H9 (cell line): ENCODE measurements around the gene ABCA3. TPM values are rescaled to one million over a fixed set of nuclear protein-coding genes. Genes with fewer than 3 reads are reported as not detected.

Experiments used
- DNase-seq: peaks from one replicate; pipeline ENCODE4 v3.0.0-alpha.2; 2017
- H2AFZ ChIP-seq: one replicate; pipeline ENCODE4 v1.6.1; 2013; ENCODE audit warnings: mild to moderate bottlenecking, low read length, control low read depth, moderate library complexity
- H2AK5ac ChIP-seq: 2 replicates; pipeline ENCODE4 v1.6.1; 2013; ENCODE audit warnings: low read length, control low read depth, mixed read lengths; ENCODE audit not compliant: insufficient read length
- H2BK120ac ChIP-seq: one replicate; pipeline ENCODE4 v1.6.1; 2013; ENCODE audit warnings: low read depth, mild to moderate bottlenecking, low read length, control low read depth, inconsistent platforms; ENCODE audit not compliant: poor library complexity, severe bottlenecking
- H2BK12ac ChIP-seq: 2 replicates; pipeline ENCODE4 v1.6.1; 2013; ENCODE audit warnings: low read length, control low read depth, mixed read lengths, low read depth; ENCODE audit not compliant: insufficient read length
- H2BK15ac ChIP-seq: 2 replicates; pipeline ENCODE4 v1.6.1; 2013; ENCODE audit warnings: low read depth, low read length, control low read depth
- H2BK20ac ChIP-seq: one replicate; pipeline ENCODE4 v1.6.1; 2013; ENCODE audit warnings: low read depth, mild to moderate bottlenecking, low read length, control low read depth, inconsistent platforms; ENCODE audit not compliant: poor library complexity, severe bottlenecking
- H2BK5ac ChIP-seq: 2 replicates; pipeline ENCODE4 v1.6.1; 2013; ENCODE audit warnings: low read length, control low read depth, mixed read lengths; ENCODE audit not compliant: insufficient read length
- H3K14ac ChIP-seq: 2 replicates; pipeline ENCODE4 v1.6.1; 2013; ENCODE audit warnings: low read length, control low read depth; ENCODE audit not compliant: insufficient read depth
- H3K18ac ChIP-seq: 2 replicates; pipeline ENCODE4 v1.6.1; 2013; ENCODE audit warnings: low read depth, mild to moderate bottlenecking, mixed read lengths, low read length, control low read depth; ENCODE audit not compliant: insufficient read length
- H3K23ac ChIP-seq: 2 replicates; pipeline ENCODE4 v1.6.1; 2013; ENCODE audit warnings: low read length, control low read depth, mixed read lengths, low read depth; ENCODE audit not compliant: insufficient read length
- H3K23me2 ChIP-seq: 2 replicates; pipeline ENCODE4 v1.6.1; 2013; ENCODE audit warnings: low read depth, mild to moderate bottlenecking, mixed read lengths, low read length, control low read depth; ENCODE audit not compliant: insufficient read length, poor library complexity, severe bottlenecking
- H3K27ac ChIP-seq: 2 replicates; pipeline ENCODE4 v1.5.1; 2013; ENCODE audit warnings: low read length, control low read depth, mixed read lengths, low read depth; ENCODE audit not compliant: insufficient read length
- H3K27me3 ChIP-seq: 2 replicates; pipeline ENCODE4 v1.6.1; 2013; ENCODE audit warnings: low read length, control low read depth, inconsistent platforms; ENCODE audit not compliant: insufficient read depth
- H3K4ac ChIP-seq: 2 replicates; pipeline ENCODE4 v1.6.1; 2013; ENCODE audit warnings: low read depth, mild to moderate bottlenecking, control low read depth, inconsistent platforms, low read length, moderate library complexity
- H3K4me1 ChIP-seq: 2 replicates; pipeline ENCODE4 v1.6.1; 2013; ENCODE audit warnings: low read length, control low read depth, inconsistent platforms; ENCODE audit not compliant: insufficient read depth
- H3K4me2 ChIP-seq: 2 replicates; pipeline ENCODE4 v1.6.1; 2013; ENCODE audit warnings: low read length, control low read depth, mixed read lengths; ENCODE audit not compliant: insufficient read length, insufficient read depth
- H3K56ac ChIP-seq: 2 replicates; pipeline ENCODE4 v1.6.1; 2013; ENCODE audit warnings: low read depth, mild to moderate bottlenecking, mixed read lengths, low read length, control low read depth; ENCODE audit not compliant: insufficient read length
- H3K79me1 ChIP-seq: 2 replicates; pipeline ENCODE4 v1.6.1; 2013; ENCODE audit warnings: low read depth, mild to moderate bottlenecking, moderate library complexity, low read length, control low read depth, inconsistent platforms; ENCODE audit not compliant: insufficient read depth, poor library complexity, severe bottlenecking
- H3K79me2 ChIP-seq: 2 replicates; pipeline ENCODE4 v1.6.1; 2013; ENCODE audit warnings: low read length, control low read depth, inconsistent platforms; ENCODE audit not compliant: insufficient read depth
- H3K9ac ChIP-seq: 2 replicates; pipeline ENCODE4 v1.6.1; 2013; ENCODE audit warnings: low read length, control low read depth, mixed read lengths; ENCODE audit not compliant: insufficient read length; ENCODE audit errors: extremely low read depth
- H3K9me3 ChIP-seq: one replicate; pipeline ENCODE4 v1.6.1; 2013; ENCODE audit warnings: low read depth, low read length, inconsistent platforms; ENCODE audit not compliant: control insufficient read depth
- H3T11ph ChIP-seq: one replicate; pipeline ENCODE4 v1.6.1; 2013; ENCODE audit warnings: mild to moderate bottlenecking, low read length, control low read depth, inconsistent platforms
- H4K20me1 ChIP-seq: one replicate; pipeline ENCODE4 v1.6.1; 2013; ENCODE audit not compliant: control insufficient read depth, insufficient read length, insufficient read depth
- H4K5ac ChIP-seq: 2 replicates; pipeline ENCODE4 v1.6.1; 2013; ENCODE audit warnings: low read depth, mild to moderate bottlenecking, mixed read lengths, low read length, control low read depth; ENCODE audit not compliant: insufficient read length
- H4K8ac ChIP-seq: replicated peaks from 2 replicates; pipeline ENCODE4 v1.6.1; 2013; ENCODE audit warnings: low read length, control low read depth, mixed read lengths, low read depth; ENCODE audit not compliant: insufficient read length
- H4K91ac ChIP-seq: 2 replicates; pipeline ENCODE4 v1.6.1; 2013; ENCODE audit warnings: low read depth, mild to moderate bottlenecking, moderate library complexity, mixed read lengths, low read length, control low read depth; ENCODE audit not compliant: insufficient read length
- H3K27ac Mint-ChIP-seq, 3 experiments: 2 replicates in 2 of 3; 3 replicates in 1 of 3; pipeline ENCODE4 v1.8.0; 2020 to 2021; ENCODE audit warnings: mixed read lengths in 3 of 3, mild to moderate bottlenecking in 1 of 3, moderate library complexity in 1 of 3
- H3K27me3 Mint-ChIP-seq: 2 replicates; pipeline ENCODE4 v1.8.0; 2021; ENCODE audit warnings: low read depth, mild to moderate bottlenecking, moderate library complexity, mixed read lengths
- H3K36me3 Mint-ChIP-seq, 3 experiments: 2 replicates in 2 of 3; 3 replicates in 1 of 3; pipeline ENCODE4 v1.8.0; 2020 to 2021; ENCODE audit warnings: low read depth in 3 of 3, mixed read lengths in 3 of 3; ENCODE audit not compliant: insufficient read depth in 1 of 3
- H3K4me1 Mint-ChIP-seq, 2 experiments: 2 replicates each; pipeline ENCODE4 v1.8.0; 2020; ENCODE audit warnings: mixed read lengths in 2 of 2
- H3K4me3 Mint-ChIP-seq, 2 experiments: 2 replicates in 1 of 2; 3 replicates in 1 of 2; pipeline ENCODE4 v1.8.0; 2020 to 2021; ENCODE audit warnings: mild to moderate bottlenecking in 2 of 2, mixed read lengths in 2 of 2, moderate library complexity in 1 of 2
- H3K9me3 Mint-ChIP-seq, 2 experiments: 2 replicates in 1 of 2; 3 replicates in 1 of 2; pipeline ENCODE4 v1.8.0; 2020; ENCODE audit warnings: mild to moderate bottlenecking in 2 of 2, mixed read lengths in 2 of 2, moderate library complexity in 1 of 2
- WGBS: extraction: QIAGEN DNeasy Blood & Tissue Kit; methylation state at CpG from one replicate; pipeline ENCODE4 v1.1.7; 2013; ENCODE audit warnings: missing lambda C conversion rate, low lambda C conversion rate, mixed read lengths; ENCODE audit not compliant: insufficient read length; ENCODE audit errors: extremely low coverage; 5-methylcytosine and 5-hydroxymethylcytosine counted together
- total RNA-seq: library from RNA; stranded (reverse); gene quantifications from 2 replicates; pipeline ENCODE4 v1.2.1, GENCODE V29; 2021
- TF ChIP-seq, protein P1 (sequence below): fragments of 200-600 bp; sonication (generic); conservative IDR thresholded peaks from 3 replicates; pipeline ENCODE4 v1.8.0; 2021; ENCODE audit warnings: antibody characterized with exemption, mild to moderate bottlenecking

The ABCA3 gene
- total RNA-seq, 1 experiment from 2014 or later: 8.0 TPM

DNA sequence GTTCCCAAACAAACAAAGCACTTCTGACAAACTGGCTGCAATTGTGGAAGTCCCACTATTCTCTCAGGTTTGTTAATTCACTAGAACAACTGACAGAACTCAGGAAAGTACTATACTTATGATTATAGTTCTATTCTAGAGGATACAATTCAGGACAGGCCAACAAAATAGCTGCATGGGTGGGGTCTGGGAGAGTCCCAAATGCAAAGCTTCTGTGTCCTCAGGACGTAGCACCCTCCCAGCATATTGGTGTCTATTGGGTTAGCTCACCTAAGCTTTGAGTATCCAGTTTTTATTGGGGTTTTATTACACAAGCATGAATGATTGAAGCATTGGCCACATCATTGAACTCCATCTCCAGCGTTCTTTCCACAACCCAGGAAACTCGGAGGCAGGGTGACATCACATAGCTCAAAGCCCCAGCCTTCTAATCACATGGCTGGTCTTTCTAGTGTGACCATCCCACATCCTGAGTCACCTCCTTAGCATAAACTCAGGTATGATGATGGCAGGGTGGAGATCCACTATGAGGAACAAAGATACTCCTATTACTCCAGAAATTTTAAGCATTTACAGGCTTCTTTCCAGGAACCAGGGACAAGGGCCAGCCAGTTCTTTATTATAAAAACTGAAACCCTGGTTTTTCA lies 44.8 kb upstream of the ABCA3 start:
- no peaks in the 10 kb centered on the region for H3K27me3 ChIP-seq
- H3K56ac ChIP-seq: no peak overlapping the region
- Mint-ChIP-seq H3K27me3 (peaks cover 9% of the 10 kb centered on the region), H3K9me3 (peaks cover 17 to 18% of the 10 kb centered on the region in 2 experiments), H3K4me1 (peaks cover 21% of the 10 kb centered on the region in 2 experiments), H3K27ac (no peak overlapping the region), H3K36me3 (peaks cover 9 to 16% (median 10%) of the 10 kb centered on the region in 3 experiments), H3K4me3 (no peak overlapping the region)
- no peak overlapping the region for H3K27ac ChIP-seq
- H4K91ac ChIP-seq: no peak overlapping the region
- no peak overlapping the region for H2AFZ ChIP-seq
- no peak overlapping the region for H2BK12ac ChIP-seq
- no peak overlapping the region for H3K14ac ChIP-seq
- H4K5ac ChIP-seq: no peak overlapping the region
- WGBS: no CpG with 5 or more reads among the region's 3 CpGs
- no peaks in the 10 kb centered on the region for H3K23me2 ChIP-seq
- H2BK15ac ChIP-seq: no peak overlapping the region
- H3K18ac ChIP-seq: no peak overlapping the region
- H3T11ph ChIP-seq: no peak overlapping the region
- no peak overlapping the region for H3K4ac ChIP-seq
- no peak overlapping the region for H2BK5ac ChIP-seq
- no peak overlapping the region for H3K4me2 ChIP-seq
- no peak overlapping the region for H3K9ac ChIP-seq
- H2BK120ac ChIP-seq: no peak overlapping the region
- no peak overlapping the region for H3K23ac ChIP-seq
- no peaks in the 10 kb centered on the region for H3K79me2 ChIP-seq
- DNase-seq: no peak
- peaks cover 6% of the 10 kb centered on the region; the same call in 1 of the 2 replicates for H3K4me1 ChIP-seq
- no peak overlapping the region for H4K8ac ChIP-seq
- no peak overlapping the region for H2AK5ac ChIP-seq
- no peaks in the 10 kb centered on the region for H4K20me1 ChIP-seq
- TF ChIP-seq, protein P1, sequence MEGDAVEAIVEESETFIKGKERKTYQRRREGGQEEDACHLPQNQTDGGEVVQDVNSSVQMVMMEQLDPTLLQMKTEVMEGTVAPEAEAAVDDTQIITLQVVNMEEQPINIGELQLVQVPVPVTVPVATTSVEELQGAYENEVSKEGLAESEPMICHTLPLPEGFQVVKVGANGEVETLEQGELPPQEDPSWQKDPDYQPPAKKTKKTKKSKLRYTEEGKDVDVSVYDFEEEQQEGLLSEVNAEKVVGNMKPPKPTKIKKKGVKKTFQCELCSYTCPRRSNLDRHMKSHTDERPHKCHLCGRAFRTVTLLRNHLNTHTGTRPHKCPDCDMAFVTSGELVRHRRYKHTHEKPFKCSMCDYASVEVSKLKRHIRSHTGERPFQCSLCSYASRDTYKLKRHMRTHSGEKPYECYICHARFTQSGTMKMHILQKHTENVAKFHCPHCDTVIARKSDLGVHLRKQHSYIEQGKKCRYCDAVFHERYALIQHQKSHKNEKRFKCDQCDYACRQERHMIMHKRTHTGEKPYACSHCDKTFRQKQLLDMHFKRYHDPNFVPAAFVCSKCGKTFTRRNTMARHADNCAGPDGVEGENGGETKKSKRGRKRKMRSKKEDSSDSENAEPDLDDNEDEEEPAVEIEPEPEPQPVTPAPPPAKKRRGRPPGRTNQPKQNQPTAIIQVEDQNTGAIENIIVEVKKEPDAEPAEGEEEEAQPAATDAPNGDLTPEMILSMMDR: no peak
- no peak overlapping the region for H2BK20ac ChIP-seq
- H3K9me3 ChIP-seq: no peaks in the 10 kb centered on the region
- H3K79me1 ChIP-seq: no peaks in the 10 kb centered on the region
